ENCODE data around the gene IL1A.

Gene IL1A

GRCh38 chr2:112831513-112831845 lies 47.2 kb upstream of the IL1A start:
- no peak for DNase-seq (ENCODE audit: extremely low spot score)
- ChIA-PET POLR2A (no interaction called here), CTCF (no interaction called here)
- TF ChIP-seq FOXK2 (IDR thresholded peaks at IDR 0.05) (no peak), TARDBP (IDR thresholded peaks at IDR 0.05) (no peak), ELF4 (IDR thresholded peaks at IDR 0.05) (no peak), LEF1 (IDR thresholded peaks at IDR 0.05; ENCODE audit: borderline replicate concordance) (no peak), FOXM1 (IDR thresholded peaks at IDR 0.05; ENCODE audit: borderline replicate concordance) (no peak), CTBP1 (IDR thresholded peaks at IDR 0.05; ENCODE audit: borderline replicate concordance) (no peak), L3MBTL2 (conservative IDR thresholded peaks at IDR 0.05) (no peak), ZNF384 (IDR thresholded peaks at IDR 0.05) (no peak), NFRKB (IDR thresholded peaks at IDR 0.05) (no peak), PKNOX1 (IDR thresholded peaks at IDR 0.05) (no peak), SP1 (IDR thresholded peaks at IDR 0.05) (no peak), ARNT (IDR thresholded peaks at IDR 0.05) (no peak), SUZ12 (IDR thresholded peaks at IDR 0.05) (no peak), HDGF (IDR thresholded peaks at IDR 0.05; ENCODE audit: borderline replicate concordance) (no peak), BHLHE40 (IDR thresholded peaks at IDR 0.05; ENCODE audit: borderline replicate concordance) (no peak)

- POLR2A ChIA-PET: no interaction called here
- no peak for DNase-seq (ENCODE audit: extremely low spot score)
- CTCF ChIA-PET: no interaction called here
- TF ChIP-seq L3MBTL2 (conservative IDR thresholded peaks at IDR 0.05) (no peak), FOXM1 (IDR thresholded peaks at IDR 0.05; ENCODE audit: borderline replicate concordance) (no peak), NFRKB (IDR thresholded peaks at IDR 0.05) (no peak), SUZ12 (IDR thresholded peaks at IDR 0.05) (no peak), ZNF384 (IDR thresholded peaks at IDR 0.05) (no peak), FOXA1 (IDR thresholded peaks at IDR 0.05) (no peak), CTBP1 (IDR thresholded peaks at IDR 0.05; ENCODE audit: borderline replicate concordance) (no peak), PKNOX1 (IDR thresholded peaks at IDR 0.05) (no peak), LEF1 (IDR thresholded peaks at IDR 0.05; ENCODE audit: borderline replicate concordance) (no peak), BHLHE40 (IDR thresholded peaks at IDR 0.05; ENCODE audit: borderline replicate concordance) (no peak), HDGF (IDR thresholded peaks at IDR 0.05; ENCODE audit: borderline replicate concordance) (no peak), TARDBP (IDR thresholded peaks at IDR 0.05) (no peak)
Observed at GRCh38 chr2:112830682-112831512, 46.6 kb upstream of the IL1A start.

GRCh38 chr2:112829961-112830681 lies 45.8 kb upstream of the IL1A start:
- CTCF ChIA-PET: no interaction called here
- TF ChIP-seq ELF4 (IDR thresholded peaks at IDR 0.05) (no peak), FOXA1 (IDR thresholded peaks at IDR 0.05) (no peak), ZNF384 (IDR thresholded peaks at IDR 0.05) (no peak), FOXM1 (IDR thresholded peaks at IDR 0.05; ENCODE audit: borderline replicate concordance) (no peak), FOXK2 (IDR thresholded peaks at IDR 0.05) (no peak), HDGF (IDR thresholded peaks at IDR 0.05; ENCODE audit: borderline replicate concordance) (no peak), TARDBP (IDR thresholded peaks at IDR 0.05) (no peak), CTBP1 (IDR thresholded peaks at IDR 0.05; ENCODE audit: borderline replicate concordance) (no peak), ARNT (IDR thresholded peaks at IDR 0.05) (no peak), PKNOX1 (IDR thresholded peaks at IDR 0.05) (no peak), SUZ12 (IDR thresholded peaks at IDR 0.05) (no peak)
- POLR2A ChIA-PET: no interaction called here
- no peak for DNase-seq (ENCODE audit: extremely low spot score)

GRCh38 chr2:112829101-112829960 lies 45.0 kb upstream of the IL1A start:
- CTCF ChIA-PET: no interaction called here

GRCh38 chr2:112828251-112828691 lies 44.0 kb upstream of the IL1A start:
- ChIA-PET POLR2A (no interaction called here), CTCF (interaction anchor here (0.6 kb wide), 1 partner anchor 200 kb away, joined by 5 read pairs; no protein-coding TSS in a partner anchor)
- TF ChIP-seq FOXM1 (IDR thresholded peaks at IDR 0.05; ENCODE audit: borderline replicate concordance) (no peak), LEF1 (IDR thresholded peaks at IDR 0.05; ENCODE audit: borderline replicate concordance) (no peak)
- no peak for DNase-seq (ENCODE audit: extremely low spot score)

More at GRCh38 chr2:112829101-112829960, 45.0 kb upstream of the IL1A start:
- TF ChIP-seq ELF4 (IDR thresholded peaks at IDR 0.05) (no peak), FOXK2 (IDR thresholded peaks at IDR 0.05) (no peak), SP1 (IDR thresholded peaks at IDR 0.05) (no peak), TARDBP (IDR thresholded peaks at IDR 0.05) (no peak), LEF1 (IDR thresholded peaks at IDR 0.05; ENCODE audit: borderline replicate concordance) (no peak), NFRKB (IDR thresholded peaks at IDR 0.05) (no peak), FOXM1 (IDR thresholded peaks at IDR 0.05; ENCODE audit: borderline replicate concordance) (no peak), SUZ12 (IDR thresholded peaks at IDR 0.05) (no peak), ARNT (IDR thresholded peaks at IDR 0.05) (no peak), FOXA1 (IDR thresholded peaks at IDR 0.05) (no peak), HDGF (IDR thresholded peaks at IDR 0.05; ENCODE audit: borderline replicate concordance) (no peak), ZNF384 (IDR thresholded peaks at IDR 0.05) (no peak)
- no peak for DNase-seq (ENCODE audit: extremely low spot score)
- POLR2A ChIA-PET: no interaction called here
